Measurements from ENCODE around the gene BRINP2.

DNA sequence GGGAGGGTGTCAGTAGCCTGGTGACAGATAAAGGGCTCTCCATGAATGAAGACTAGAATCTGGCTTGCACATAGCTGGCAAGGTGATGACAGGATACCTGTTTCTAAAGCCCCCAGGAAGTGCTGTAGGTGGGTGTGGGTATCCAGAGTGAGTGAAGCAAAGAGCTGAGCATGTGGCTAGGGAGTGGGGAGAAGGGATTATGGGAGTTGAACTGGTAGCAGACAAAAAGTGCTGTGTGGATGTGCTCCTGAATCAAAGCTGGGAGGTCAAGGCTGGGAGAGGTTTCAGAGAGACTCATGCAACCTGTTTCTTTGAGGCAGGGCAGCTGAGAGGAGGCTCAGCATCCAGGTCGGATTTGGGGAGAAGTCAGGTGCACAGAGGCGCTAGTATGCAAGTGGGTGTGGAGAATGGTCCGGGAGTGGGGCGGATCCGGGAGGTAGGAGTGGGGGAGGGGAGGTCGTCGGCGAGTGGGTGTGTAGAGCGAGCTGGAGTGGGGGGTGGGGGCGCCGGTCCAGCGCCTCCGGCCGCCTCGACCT is 6.8 kb upstream of the BRINP2 start:
- TF ChIP-seq, protein P1, sequence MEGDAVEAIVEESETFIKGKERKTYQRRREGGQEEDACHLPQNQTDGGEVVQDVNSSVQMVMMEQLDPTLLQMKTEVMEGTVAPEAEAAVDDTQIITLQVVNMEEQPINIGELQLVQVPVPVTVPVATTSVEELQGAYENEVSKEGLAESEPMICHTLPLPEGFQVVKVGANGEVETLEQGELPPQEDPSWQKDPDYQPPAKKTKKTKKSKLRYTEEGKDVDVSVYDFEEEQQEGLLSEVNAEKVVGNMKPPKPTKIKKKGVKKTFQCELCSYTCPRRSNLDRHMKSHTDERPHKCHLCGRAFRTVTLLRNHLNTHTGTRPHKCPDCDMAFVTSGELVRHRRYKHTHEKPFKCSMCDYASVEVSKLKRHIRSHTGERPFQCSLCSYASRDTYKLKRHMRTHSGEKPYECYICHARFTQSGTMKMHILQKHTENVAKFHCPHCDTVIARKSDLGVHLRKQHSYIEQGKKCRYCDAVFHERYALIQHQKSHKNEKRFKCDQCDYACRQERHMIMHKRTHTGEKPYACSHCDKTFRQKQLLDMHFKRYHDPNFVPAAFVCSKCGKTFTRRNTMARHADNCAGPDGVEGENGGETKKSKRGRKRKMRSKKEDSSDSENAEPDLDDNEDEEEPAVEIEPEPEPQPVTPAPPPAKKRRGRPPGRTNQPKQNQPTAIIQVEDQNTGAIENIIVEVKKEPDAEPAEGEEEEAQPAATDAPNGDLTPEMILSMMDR (IDR thresholded peaks at IDR 0.05), result no peak
- TF ChIP-seq POLR2A (IDR thresholded peaks at IDR 0.05), result no peak

All from thyroid gland (tissue), 4 donors.